Stimulated activated CD4-positive, alpha-beta T cell treated with anti-CD3 and anti-CD28 coated beads, Interleukin-2, amount 100 ng/mL, for 48 hours (primary cell): ENCODE data around the gene TBX20.

Experiments used
- DNase-seq, 2 donors: peaks; one replicate each; pipeline ENCODE4 v3.0.0-alpha.2; 2020

The TBX20 gene

GRCh38 chr7:35253710-35254495, at the start of gene TBX20:
TSS of gene TBX20 (minus strand) at chr7:35254100. CDS start at chr7:35253620, 480 bp downstream.
- no peak for DNase-seq

GRCh38 chr7:35289376-35289775, 35.5 kb upstream of the TBX20 start:
- no peak for DNase-seq

GRCh38 chr7:35286986-35287385, 33.1 kb upstream of the TBX20 start:
- no peak for DNase-seq

GRCh38 chr7:35286422-35286821, 32.5 kb upstream of the TBX20 start:
- no peak for DNase-seq

- DNase-seq = no peak
These were observed 31.9 kb upstream of the TBX20 start for GRCh38 chr7:35285799-35286198.

GRCh38 chr7:35280902-35281301, 27.0 kb upstream of the TBX20 start:
- no peak for DNase-seq

- no peak for DNase-seq
These were observed 23.5 kb upstream of the TBX20 start for GRCh38 chr7:35277359-35277758.

GRCh38 chr7:35272246-35272645, 18.3 kb upstream of the TBX20 start:
- DNase-seq = no peak

- no peak for DNase-seq
These were observed 15.1 kb upstream of the TBX20 start for GRCh38 chr7:35268953-35269352.

- no peak for DNase-seq
These were observed 13.5 kb upstream of the TBX20 start for GRCh38 chr7:35267411-35267810.

- DNase-seq = no peak
These were observed 9.5 kb upstream of the TBX20 start for GRCh38 chr7:35263396-35263795.

GRCh38 chr7:35261476-35262285, 7.8 kb upstream of the TBX20 start:
- DNase-seq = no peak

- no peak for DNase-seq
These were observed 7.1 kb upstream of the TBX20 start for GRCh38 chr7:35261041-35261440.

- no peak for DNase-seq
These were observed 6.3 kb upstream of the TBX20 start for GRCh38 chr7:35260246-35260645.

GRCh38 chr7:35259523-35259908, 5.6 kb upstream of the TBX20 start:
- DNase-seq = no peak

- DNase-seq = no peak
These were observed 5.1 kb upstream of the TBX20 start for GRCh38 chr7:35258868-35259522.

- no peak for DNase-seq
These were observed 4.4 kb upstream of the TBX20 start for GRCh38 chr7:35258125-35258867.

- DNase-seq = no peak
These were observed 3.6 kb upstream of the TBX20 start for GRCh38 chr7:35257251-35258124.

- no peak for DNase-seq
These were observed 2.6 kb upstream of the TBX20 start for GRCh38 chr7:35256256-35257175.

GRCh38 chr7:35255443-35256255, 1.7 kb upstream of the TBX20 start:
- no peak for DNase-seq
